Activated CD8-positive, alpha-beta memory T cell treated with anti-CD3 and anti-CD28 coated beads, Interleukin-2, amount 10 ng/mL, durations not matched to agents 7 days and 5 days (primary cell): ENCODE measurements around the gene DGKB. TPM values are rescaled to one million over a fixed set of nuclear protein-coding genes. Genes with fewer than 3 reads are reported as not detected.

Source experiments
- ATAC-seq: fragments of 150-1000 bp; cut with Tn5 transposase; one replicate; pipeline ENCODE4 v1.10.0; 2021; ENCODE audit warnings: moderate library complexity
- CTCF ChIA-PET: fragments of 350-600 bp; sonication (Branson Sonifier 250); formaldehyde crosslinking; loops from one replicate; lab custom pipeline; 2021; ENCODE audit warnings: antibody characterized with exemption; lab: Charles Lee
- DNase-seq: peaks from one replicate; pipeline ENCODE4 v3.0.0-alpha.2; 2020
- H3K27ac Mint-ChIP-seq: one replicate; pipeline ENCODE4 v1.8.0; 2021; ENCODE audit warnings: mild to moderate bottlenecking, mixed read lengths
- H3K27me3 Mint-ChIP-seq: one replicate; pipeline ENCODE4 v1.8.0; 2021; ENCODE audit warnings: mixed read lengths
- H3K36me3 Mint-ChIP-seq: one replicate; pipeline ENCODE4 v1.8.0; 2021; ENCODE audit warnings: mild to moderate bottlenecking, mixed read lengths
- H3K4me1 Mint-ChIP-seq: one replicate; pipeline ENCODE4 v1.8.0; 2021; ENCODE audit warnings: mixed read lengths
- H3K4me3 Mint-ChIP-seq: one replicate; pipeline ENCODE4 v1.8.0; 2021; ENCODE audit warnings: mild to moderate bottlenecking, moderate library complexity, mixed read lengths
- H3K9me3 Mint-ChIP-seq: one replicate; pipeline ENCODE4 v1.8.0; 2022; ENCODE audit warnings: low read depth, mixed read lengths
- total RNA-seq, 2 experiments: library from RNA; stranded (reverse); gene quantifications; one replicate each; pipeline ENCODE4 v1.2.3, GENCODE V29; 2021

DGKB gene
- total RNA-seq, 2 experiments from 2014 or later, result not detected

DNA sequence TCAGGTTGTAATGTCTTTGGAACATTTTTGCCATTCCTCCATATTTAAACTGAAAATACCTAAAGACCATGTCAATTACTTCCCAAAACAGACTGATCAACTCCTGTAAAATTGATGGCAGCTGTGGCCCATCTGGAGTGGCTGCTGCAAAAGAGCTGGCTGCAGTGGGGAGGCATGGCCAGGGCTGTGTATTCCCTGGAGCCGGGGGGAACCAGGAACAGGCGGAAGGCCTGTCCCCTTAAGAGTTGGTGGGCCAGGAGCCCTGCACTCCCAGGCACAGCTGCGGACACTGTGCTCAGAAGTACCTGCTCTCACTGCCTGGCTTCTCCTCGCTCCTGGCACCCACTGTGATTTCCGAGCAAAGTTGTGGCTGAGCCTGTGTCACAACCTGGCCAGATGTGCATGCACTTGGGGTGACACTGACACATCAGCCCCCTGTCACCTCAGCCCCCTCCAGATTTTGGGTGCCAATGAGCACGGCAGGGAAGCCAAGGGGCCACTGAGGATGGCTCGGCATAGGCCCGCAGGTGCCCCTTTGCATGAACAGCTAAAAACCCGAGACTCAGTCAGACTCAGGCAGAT, 116.1 kb downstream of the DGKB start:
- no peaks in the 10 kb centered on the region for H3K27me3 Mint-ChIP-seq
- H3K4me3 Mint-ChIP-seq, result no peak overlapping the region
- ATAC-seq, result no peak
- H3K36me3 Mint-ChIP-seq, result no peaks in the 10 kb centered on the region
- CTCF ChIA-PET, result no interaction called here
- no peaks in the 10 kb centered on the region for H3K9me3 Mint-ChIP-seq
- no peak overlapping the region for H3K27ac Mint-ChIP-seq
- no peak for DNase-seq
- no peaks in the 10 kb centered on the region for H3K4me1 Mint-ChIP-seq

DNA sequence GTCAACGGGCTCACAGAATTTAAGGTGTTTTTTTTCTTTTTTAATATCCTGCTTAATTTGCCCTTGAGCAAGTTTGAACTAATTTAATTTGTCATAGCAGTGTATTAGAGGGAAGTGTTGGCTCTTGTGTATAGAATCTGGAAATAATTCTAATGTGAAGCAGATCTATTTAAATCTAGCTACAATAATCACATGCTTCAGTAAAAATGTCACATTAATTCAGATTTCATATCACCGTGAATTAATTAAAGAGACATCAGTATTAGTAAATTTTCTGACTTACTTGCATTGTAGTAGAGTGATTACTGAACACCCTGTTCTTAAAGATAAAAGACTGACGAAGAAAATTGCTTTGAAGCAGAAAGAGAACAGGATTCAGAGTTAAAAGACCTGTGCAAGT, 124.7 kb downstream of the DGKB start:
- Mint-ChIP-seq H3K27me3 (no peaks in the 10 kb centered on the region), H3K4me1 (no peaks in the 10 kb centered on the region), H3K9me3 (peaks cover 11% of the 10 kb centered on the region), H3K4me3 (no peak overlapping the region), H3K36me3 (no peaks in the 10 kb centered on the region), H3K27ac (no peak overlapping the region)
- CTCF ChIA-PET, result no interaction called here
- ATAC-seq (no peak), DNase-seq (no peak)

DNA sequence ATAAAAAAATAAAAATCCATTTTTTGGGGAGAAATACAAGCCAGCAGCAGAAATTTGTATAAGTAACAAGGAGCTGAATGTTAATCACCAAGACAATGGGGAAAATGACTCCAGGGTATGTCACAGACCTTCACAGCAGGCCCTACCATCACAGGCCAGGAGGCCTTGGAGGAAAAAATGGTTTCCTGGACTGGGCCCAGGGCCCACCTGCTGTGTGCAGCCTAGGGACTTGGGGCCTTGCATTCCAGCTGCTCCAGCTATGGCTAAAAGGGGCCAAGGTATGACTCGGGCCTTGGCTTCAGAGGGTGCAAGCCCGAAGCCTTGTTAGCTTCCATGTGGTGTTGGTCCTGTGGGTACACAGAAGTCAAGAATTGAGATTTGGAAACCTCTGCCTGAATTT, 126.3 kb downstream of the DGKB start:
- Mint-ChIP-seq H3K27ac (no peak overlapping the region), H3K27me3 (no peaks in the 10 kb centered on the region), H3K4me1 (no peaks in the 10 kb centered on the region), H3K4me3 (no peak overlapping the region), H3K9me3 (peaks cover 11% of the 10 kb centered on the region), H3K36me3 (no peaks in the 10 kb centered on the region)
- ATAC-seq (no peak), DNase-seq (no peak)
- CTCF ChIA-PET, result no interaction called here

DNA sequence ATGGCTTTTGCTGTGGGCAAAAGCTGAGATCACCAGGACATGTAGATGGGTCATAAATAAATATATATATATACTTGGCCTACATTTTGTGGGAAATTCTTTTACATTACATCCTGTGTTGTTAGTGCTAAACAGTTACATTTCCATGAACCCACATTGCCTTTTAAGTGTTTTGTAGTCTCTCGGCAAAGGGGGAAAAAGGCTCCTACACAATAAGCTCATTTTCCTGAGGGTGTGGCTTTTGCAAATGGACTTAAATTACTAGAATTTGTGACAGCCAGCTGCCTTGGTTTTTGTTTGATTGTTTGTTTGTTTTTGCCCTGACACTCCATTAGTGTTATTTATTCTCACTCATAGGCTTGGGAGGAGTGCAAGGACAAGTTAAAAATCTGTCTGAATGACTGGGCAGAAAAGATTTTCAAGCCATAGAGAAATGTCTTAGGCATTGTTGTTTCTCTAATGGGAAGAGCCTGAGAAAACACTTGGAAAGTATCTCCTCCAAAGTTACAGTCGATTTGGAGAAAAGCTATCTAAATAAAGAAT, 128.8 kb downstream of the DGKB start:
- H3K9me3 Mint-ChIP-seq, result peaks cover 11% of the 10 kb centered on the region
- no peak overlapping the region for H3K27ac Mint-ChIP-seq
- DNase-seq, result no peak
- no peaks in the 10 kb centered on the region for H3K4me1 Mint-ChIP-seq
- no peak overlapping the region for H3K4me3 Mint-ChIP-seq
- H3K27me3 Mint-ChIP-seq, result no peaks in the 10 kb centered on the region
- no peak for ATAC-seq
- no peaks in the 10 kb centered on the region for H3K36me3 Mint-ChIP-seq
- CTCF ChIA-PET, result no interaction called here

DNA sequence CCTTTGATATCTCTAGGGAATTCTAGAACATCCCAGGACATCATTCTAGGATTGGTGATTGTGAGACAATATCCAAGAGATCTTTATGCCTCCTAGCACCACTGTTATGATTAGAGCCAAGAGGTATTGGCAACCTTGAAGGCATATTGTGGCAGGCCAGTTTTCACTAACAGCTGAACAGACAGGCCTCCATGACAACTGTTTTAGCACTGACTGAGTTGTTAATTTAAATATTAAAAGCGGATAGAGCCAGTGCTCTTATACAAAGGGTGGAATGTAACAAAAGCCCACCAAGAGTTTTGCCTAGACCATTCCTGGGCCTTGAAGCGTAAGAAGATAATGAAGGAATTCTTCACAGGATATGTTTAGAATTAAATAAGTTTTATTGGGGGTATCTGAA, 131.9 kb downstream of the DGKB start:
- no peak overlapping the region for H3K4me3 Mint-ChIP-seq
- H3K9me3 Mint-ChIP-seq, result peaks cover 4% of the 10 kb centered on the region
- DNase-seq, result no peak
- H3K36me3 Mint-ChIP-seq, result no peaks in the 10 kb centered on the region
- H3K27me3 Mint-ChIP-seq, result no peaks in the 10 kb centered on the region
- CTCF ChIA-PET, result no interaction called here
- no peak overlapping the region for H3K27ac Mint-ChIP-seq
- ATAC-seq, result no peak
- no peaks in the 10 kb centered on the region for H3K4me1 Mint-ChIP-seq

DNA sequence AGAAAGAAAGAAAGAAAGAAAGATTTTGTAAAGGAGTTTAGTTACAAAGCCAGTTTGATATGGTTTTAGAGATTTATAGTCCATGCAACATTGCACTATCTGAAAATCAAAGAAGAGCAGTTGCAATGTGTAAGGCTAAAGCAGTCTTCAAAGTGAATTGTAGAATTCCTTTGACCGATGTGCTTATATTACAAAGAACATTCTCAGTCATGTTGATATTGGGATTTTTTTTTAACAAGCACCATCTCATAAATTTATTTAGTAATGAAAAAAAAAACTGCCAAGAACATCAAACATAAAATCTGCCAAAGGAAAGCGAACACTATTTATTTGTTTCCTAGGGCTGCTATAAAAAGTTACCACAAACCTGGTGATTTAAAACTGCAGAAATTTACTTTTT, 133.3 kb downstream of the DGKB start:
- Mint-ChIP-seq H3K36me3 (no peaks in the 10 kb centered on the region), H3K9me3 (no peaks in the 10 kb centered on the region)

DNA sequence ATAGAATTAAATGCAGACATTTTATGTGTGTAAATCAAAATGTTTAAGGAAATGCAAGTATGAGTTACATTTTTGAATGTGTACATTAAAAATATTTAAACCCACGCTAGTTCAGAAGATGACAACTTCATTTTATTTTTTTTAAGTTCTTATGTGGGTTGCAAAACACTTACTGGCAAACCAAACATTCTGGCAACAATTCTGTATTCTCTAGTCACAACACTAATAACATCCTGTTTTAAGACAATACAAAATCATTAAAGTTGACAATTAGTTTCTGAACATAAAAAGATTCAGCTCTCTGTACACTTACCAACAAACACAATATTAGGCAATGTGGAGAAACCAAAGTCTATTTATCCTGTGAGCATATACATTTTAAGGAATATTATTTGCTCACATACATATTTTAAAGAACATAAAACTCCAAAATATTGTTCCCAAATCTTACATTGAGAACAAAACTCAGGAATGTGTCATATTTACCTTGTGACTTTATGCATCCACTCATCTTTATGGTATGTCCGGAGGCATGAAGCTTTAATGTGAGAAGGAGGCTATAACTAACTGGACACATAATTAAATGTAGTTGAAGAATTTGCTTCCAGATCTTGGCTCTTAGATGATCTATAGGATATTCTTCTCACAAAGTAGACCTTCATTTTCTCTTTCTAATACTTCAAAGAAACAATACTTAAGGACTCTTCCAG, 134.7 kb downstream of the DGKB start:
- ATAC-seq, result no peak
- Mint-ChIP-seq H3K4me3 (no peak overlapping the region), H3K36me3 (no peaks in the 10 kb centered on the region), H3K9me3 (no peaks in the 10 kb centered on the region), H3K4me1 (no peaks in the 10 kb centered on the region), H3K27me3 (no peaks in the 10 kb centered on the region), H3K27ac (no peak overlapping the region)
- no peak for DNase-seq
- CTCF ChIA-PET, result no interaction called here

More for the DNA sequence above, 133.3 kb downstream of the DGKB start:
- CTCF ChIA-PET, result no interaction called here
- H3K27ac Mint-ChIP-seq, result no peak overlapping the region
- H3K4me1 Mint-ChIP-seq, result no peaks in the 10 kb centered on the region
- no peaks in the 10 kb centered on the region for H3K27me3 Mint-ChIP-seq
- no peak for ATAC-seq
- DNase-seq, result no peak
- no peak overlapping the region for H3K4me3 Mint-ChIP-seq

DNA sequence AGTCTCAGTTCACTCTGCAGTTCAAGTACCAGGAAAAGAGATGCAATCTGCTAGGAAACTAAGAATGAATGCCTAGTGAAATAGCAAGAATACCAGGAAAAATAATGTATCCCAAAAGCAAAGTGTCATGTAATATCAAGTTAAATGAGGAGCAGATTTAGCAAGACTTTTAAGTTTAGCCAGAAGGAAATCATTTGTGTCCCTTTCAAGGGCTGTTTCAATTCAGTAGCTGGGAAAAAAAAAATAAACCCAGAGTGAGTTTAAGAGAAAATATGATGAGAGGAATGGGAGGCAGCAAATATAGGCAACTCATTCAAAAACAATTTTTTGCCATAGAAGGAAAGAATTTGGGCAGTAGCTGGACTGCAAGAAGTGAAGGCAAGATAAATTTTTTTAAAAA, 135.8 kb downstream of the DGKB start:
- ATAC-seq, result no peak
- H3K27me3 Mint-ChIP-seq, result no peaks in the 10 kb centered on the region
- no peaks in the 10 kb centered on the region for H3K36me3 Mint-ChIP-seq
- no peak overlapping the region for H3K27ac Mint-ChIP-seq
- no peak overlapping the region for H3K4me3 Mint-ChIP-seq
- H3K9me3 Mint-ChIP-seq, result no peaks in the 10 kb centered on the region
- DNase-seq, result no peak
- no peaks in the 10 kb centered on the region for H3K4me1 Mint-ChIP-seq
- CTCF ChIA-PET, result no interaction called here

DNA sequence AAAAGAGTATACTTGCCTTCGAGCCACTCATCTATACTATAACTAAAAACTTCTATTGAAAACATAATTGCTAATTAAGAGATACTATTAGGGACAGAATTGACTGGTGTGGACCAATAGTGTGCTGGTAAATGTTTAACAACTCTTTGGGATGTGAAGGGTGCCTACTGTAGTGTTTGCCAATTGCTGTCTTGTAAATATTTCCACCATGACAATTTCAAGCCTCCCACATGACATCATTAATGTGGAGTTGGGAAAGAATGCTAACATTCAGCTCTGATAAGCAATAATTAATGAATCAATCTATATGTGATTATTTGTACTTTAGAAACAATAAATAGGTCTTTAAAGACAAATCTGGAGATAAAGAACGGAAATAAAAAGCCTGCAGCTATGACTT, 136.8 kb downstream of the DGKB start:
- DNase-seq, result no peak
- H3K27ac Mint-ChIP-seq, result no peak overlapping the region
- no peaks in the 10 kb centered on the region for H3K36me3 Mint-ChIP-seq
- no peaks in the 10 kb centered on the region for H3K4me1 Mint-ChIP-seq
- ATAC-seq, result no peak
- no peaks in the 10 kb centered on the region for H3K27me3 Mint-ChIP-seq
- no peak overlapping the region for H3K4me3 Mint-ChIP-seq
- CTCF ChIA-PET, result no interaction called here
- H3K9me3 Mint-ChIP-seq, result no peaks in the 10 kb centered on the region

DNA sequence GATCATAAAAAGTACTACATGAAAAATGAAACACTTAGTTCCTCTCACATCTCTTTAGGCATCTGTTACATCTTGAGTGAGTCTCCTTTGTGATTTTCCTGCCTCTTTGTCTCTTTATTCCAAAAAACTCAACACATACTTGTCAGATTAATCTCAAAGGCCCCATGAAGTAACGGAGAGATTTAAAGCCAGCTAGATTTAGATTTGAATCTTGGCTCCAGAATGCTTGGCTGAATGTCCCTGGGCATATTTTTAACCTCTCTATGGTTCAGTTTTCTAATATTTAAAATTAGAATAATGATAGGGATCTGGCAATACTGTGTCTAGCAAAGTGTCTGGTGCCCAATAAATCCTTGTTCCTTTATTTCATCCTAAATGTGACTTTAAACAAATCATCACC, 140.0 kb downstream of the DGKB start:
- Mint-ChIP-seq H3K36me3 (no peaks in the 10 kb centered on the region), H3K27me3 (no peaks in the 10 kb centered on the region), H3K4me3 (no peak overlapping the region), H3K9me3 (peaks cover 2% of the 10 kb centered on the region), H3K4me1 (no peaks in the 10 kb centered on the region), H3K27ac (no peak overlapping the region)
- CTCF ChIA-PET, result no interaction called here
- ATAC-seq, result no peak
- DNase-seq, result no peak

DNA sequence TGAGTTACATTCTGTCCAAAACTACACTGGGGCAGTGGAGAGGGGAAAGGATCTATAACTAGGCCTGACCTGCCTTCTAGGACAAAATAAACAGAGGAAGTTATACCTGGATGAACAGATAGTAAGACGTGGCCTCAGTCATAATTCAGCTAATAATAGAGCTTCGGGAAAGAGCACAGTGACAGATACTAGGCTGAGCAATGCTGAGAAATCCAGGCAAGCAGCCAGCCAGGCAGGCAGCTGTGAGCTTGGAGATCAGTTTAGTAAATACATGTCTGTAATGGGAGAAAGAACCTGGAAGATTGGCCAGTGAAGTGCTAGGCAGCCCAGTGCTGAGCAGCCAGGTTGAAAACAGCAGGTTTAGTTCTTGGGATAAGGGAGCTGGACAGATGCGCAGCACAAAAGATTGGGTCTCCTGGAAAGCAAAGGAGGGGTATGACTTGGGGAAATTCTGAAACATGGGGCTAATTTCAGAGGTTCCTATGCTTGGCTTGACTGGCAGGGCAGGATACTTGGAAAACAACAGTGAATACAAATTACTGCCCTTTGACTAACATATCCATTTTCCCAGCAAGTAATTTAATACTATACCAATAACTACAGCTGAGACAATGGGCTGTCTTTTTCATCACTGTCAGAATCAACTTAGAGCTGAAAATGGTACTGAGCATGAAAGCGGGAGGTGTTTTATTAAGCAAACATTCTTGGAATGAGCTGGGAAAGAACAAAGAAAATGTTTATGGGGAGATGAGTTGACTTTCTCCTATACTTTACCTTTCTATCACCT, 140.8 kb downstream of the DGKB start:
- Mint-ChIP-seq H3K4me1 (no peaks in the 10 kb centered on the region), H3K4me3 (no peak overlapping the region), H3K36me3 (no peaks in the 10 kb centered on the region), H3K27ac (no peak overlapping the region), H3K9me3 (peaks cover 2% of the 10 kb centered on the region), H3K27me3 (no peaks in the 10 kb centered on the region)
- CTCF ChIA-PET, result no interaction called here
- no peak for DNase-seq
- ATAC-seq, result no peak

DNA sequence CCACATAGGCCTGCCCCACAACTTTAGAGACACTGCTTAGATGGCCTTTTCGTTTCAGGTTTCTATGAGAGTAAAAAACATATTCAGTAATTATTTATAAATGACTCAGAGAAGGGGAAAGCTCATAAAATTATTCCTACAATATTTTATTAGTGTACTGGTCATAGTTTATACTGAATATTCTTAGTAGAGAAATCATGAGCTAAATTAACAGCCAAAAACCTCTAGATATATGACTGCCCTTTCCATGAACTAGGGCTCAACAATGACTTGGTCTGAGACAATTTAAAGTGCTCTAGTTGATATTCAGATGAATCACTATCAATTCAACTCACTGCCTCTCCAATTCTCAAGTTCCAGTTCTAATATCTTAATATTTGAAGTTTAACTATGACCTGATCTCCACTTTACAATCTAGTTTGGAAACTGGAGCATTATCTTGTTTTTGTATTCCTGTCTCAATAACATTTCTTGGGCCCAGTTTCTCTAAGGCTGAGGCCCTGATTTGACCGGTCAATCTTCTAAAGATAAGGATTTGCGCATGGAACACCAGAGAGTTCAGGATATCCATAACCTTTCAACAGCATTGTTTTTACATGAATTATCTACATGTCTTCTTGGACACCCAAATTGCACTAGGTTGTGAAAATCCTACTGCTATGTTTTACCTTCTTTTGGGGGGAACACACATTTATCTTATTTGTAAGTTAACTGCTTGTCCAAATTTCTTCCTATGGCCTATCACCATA, 141.6 kb downstream of the DGKB start:
- peaks cover 2% of the 10 kb centered on the region for H3K9me3 Mint-ChIP-seq
- H3K4me3 Mint-ChIP-seq, result no peak overlapping the region
- no peak overlapping the region for H3K27ac Mint-ChIP-seq
- no peaks in the 10 kb centered on the region for H3K36me3 Mint-ChIP-seq
- no peaks in the 10 kb centered on the region for H3K4me1 Mint-ChIP-seq
- no peak for DNase-seq
- ATAC-seq, result no peak
- CTCF ChIA-PET, result no interaction called here
- no peaks in the 10 kb centered on the region for H3K27me3 Mint-ChIP-seq

DNA sequence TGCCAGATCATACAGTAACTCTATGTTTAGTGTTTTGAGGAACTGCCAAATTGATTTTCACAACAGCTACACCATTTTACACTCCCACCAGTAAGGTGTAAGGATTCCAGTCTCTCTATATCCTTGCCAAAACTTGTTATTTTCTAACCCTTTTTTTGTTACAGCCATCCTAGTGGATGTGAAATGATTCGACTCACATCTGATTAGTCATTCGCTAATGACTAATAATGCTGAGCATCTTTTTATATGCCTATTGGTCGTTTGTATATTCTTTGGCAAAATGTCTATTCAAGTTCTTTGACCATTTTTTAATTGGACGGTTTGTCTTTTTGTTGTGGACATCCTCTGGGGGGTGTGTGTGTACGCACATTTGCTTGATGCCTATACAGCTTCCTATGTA, 142.8 kb downstream of the DGKB start:
- ATAC-seq (no peak), DNase-seq (no peak)
- Mint-ChIP-seq H3K27ac (no peak overlapping the region), H3K4me1 (no peaks in the 10 kb centered on the region), H3K36me3 (no peaks in the 10 kb centered on the region), H3K27me3 (no peaks in the 10 kb centered on the region), H3K4me3 (no peak overlapping the region), H3K9me3 (peaks cover 2% of the 10 kb centered on the region)
- CTCF ChIA-PET, result no interaction called here
